Stimulated activated CD8-positive, alpha-beta memory T cell treated with anti-CD3 and anti-CD28 coated beads, Interleukin-12 subunit alpha, Interleukin-12 subunit beta, amount 100 ng/mL, for 1 hour (primary cell): ENCODE results near the gene ACSM2B.
"Not testable (repeated sequence)": the region's sequence is repeated elsewhere in the genome, so short reads cannot be mapped to it uniquely, and the experiment has no call there.

Experiments
- DNase-seq: peaks from one replicate; pipeline ENCODE4 v3.0.0-alpha.2; 2020; ENCODE audit warnings: low read depth

The ACSM2B gene

DNA sequence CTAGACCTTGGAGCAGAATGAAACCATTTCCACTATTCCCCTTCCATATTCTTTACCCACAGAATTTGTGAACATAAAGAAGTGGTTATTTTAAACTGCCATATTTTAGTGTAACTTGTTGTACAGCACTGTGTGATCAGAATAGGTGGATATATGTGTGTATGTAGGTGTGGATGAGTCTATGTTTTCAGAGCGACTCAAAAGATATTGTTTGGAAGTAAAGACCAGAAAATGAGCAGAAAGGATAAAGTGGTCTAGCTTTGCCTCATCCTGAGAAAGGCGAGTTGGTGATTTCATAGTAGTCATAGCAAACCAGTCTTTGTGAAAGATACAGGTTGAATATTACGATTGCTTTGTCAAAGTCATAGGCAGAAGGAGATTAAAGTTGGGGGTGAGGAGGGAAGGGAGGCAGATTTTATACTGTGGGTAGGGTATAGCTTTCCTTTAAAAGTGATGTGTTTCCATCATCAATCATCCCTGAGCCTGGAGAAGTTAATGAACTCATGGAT lies 43.8 kb downstream of the ACSM2B start:
- DNase-seq = not testable (repeated sequence)

- not testable (repeated sequence) for DNase-seq
Observed at GRCh38 chr16:20531795-20532194, 44.4 kb downstream of the ACSM2B start.

DNA sequence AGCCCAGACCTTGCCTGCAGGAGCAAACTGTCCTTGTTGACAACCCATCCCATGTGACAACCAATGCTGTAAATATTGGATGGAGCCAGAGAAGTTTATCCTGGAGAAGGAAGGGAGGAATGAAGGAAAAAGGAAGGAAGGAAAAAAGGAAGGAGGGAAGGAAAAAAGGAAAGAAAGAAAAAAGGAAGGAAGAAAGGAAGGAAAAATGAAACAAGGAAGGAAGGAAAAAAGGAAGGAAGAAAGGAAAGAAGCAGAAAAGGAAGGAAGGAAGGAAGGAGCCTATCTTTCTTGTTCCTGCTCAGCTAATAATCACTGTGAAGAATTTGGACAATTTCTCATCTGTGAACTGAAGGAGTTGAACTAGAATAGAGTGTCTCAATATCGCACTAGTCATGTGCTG lies 56.1 kb downstream of the ACSM2B start:
- DNase-seq = no peak

- DNase-seq = no peak
Observed at GRCh38 chr16:20519231-20519630, 56.9 kb downstream of the ACSM2B start.

DNA sequence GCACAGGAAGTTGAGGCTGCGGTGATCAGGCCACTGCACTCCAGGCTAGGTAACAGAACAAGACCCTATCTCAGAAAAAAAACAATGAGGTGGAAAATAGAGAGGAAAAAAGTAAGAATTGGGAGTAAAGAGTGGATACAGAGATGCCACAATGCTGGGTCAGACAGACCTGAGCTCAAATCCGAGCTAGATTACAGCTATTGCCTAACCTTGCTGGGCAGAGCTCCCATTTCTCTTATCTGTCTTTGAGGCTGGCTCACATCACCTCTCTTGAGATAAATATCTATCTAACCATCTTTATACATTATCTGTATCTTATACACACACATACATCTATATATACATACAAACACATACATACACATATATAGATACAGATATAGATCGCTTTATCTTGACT lies 59.0 kb downstream of the ACSM2B start:
- no peak for DNase-seq

DNA sequence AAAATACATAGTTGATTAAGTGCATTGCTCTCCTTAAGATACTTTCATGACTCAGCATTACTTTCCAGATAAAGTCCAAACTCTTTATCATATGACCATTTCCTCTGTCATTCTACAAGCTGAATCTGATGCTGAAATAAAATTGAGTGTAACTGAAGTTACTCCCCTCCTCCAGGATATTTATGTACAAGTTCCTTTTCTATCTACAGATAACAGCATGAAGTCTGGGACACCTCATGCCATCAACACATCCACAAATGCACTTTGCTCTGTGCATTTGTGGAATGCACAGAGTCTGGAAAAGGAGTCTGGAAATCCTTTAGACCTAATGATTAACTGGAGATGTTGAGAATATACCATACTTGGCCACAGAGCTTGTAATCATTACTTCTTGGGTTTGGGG lies 60.5 kb downstream of the ACSM2B start:
- no peak for DNase-seq

DNA sequence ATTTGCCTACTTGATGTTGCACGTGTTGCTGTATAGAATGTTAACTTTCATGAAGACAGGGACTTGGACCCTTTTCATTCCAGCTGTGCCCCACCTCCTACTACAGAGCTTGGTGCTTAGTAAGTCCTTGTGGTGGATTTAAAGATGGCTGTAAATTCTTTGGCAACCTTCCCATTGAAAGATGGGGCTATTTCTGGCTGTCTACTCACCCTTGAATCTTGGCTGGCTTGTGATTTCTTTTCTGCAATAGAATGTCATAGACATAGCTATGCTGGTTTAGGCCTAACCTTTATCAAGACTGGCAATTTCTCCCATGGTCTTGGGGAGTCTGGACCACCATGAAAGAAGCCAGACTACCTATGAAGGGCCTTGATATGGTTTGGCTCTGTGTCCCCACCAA lies 65.8 kb downstream of the ACSM2B start:
- no peak for DNase-seq

DNA sequence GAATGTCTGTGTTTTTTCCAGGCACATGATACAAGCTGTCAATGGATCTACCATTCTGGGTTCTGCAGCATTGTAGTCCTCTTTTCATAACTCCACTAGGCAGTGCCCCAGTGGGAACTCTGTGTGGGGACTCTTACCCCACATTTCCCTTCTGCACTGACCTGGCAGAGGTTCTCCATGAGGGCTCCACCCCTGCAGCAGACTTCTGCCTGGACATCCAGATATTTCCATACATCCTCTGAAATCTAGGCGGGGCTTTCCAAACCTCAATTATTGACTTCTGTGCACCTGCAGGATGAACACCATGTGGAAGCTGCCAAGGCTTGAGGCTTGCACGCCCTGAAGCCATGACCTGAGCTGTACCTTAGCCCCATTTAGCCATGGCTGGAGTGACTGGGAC lies 68.9 kb downstream of the ACSM2B start:
- DNase-seq = no peak

- DNase-seq = no peak
Observed at GRCh38 chr16:20504418-20504817, 71.7 kb downstream of the ACSM2B start.

DNA sequence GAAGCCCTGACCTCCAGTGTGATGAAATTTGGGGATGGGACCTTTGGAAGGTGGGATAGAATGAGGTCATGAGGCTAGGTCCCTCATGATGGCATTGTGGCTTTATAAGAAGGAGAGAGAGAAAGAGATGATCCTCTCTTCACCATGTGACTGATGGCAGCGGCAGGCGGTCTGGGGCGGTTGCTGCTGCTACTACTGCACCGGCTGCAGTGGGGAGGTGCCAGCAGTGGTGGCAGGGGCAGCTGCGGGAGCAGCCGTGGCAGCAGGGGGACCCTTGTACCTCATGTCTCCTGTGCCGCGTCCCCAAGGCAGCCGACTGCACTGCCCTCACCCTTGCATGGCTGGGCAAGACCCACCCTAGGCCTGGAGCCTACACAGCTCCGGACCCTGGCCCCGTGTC lies 84.7 kb downstream of the ACSM2B start:
- DNase-seq = not testable (repeated sequence)

DNA sequence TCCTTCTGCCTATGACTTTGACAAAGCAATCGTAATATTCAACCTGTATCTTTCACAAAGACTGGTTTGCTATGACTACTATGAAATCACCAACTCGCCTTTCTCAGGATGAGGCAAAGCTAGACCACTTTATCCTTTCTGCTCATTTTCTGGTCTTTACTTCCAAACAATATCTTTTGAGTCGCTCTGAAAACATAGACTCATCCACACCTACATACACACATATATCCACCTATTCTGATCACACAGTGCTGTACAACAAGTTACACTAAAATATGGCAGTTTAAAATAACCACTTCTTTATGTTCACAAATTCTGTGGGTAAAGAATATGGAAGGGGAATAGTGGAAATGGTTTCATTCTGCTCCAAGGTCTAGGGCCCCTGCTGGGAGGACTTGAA lies 85.2 kb downstream of the ACSM2B start:
- DNase-seq = not testable (repeated sequence)
